NB4 (cell line): ENCODE measurements around the gene ADCY5.

ENCODE experiments used
- POLR2A ChIP-seq: IDR thresholded peaks from 2 replicates; pipeline ENCODE4 v1.6.1; 2011; ENCODE audit warnings: mild to moderate bottlenecking; ENCODE audit not compliant: insufficient read length; ENCODE audit errors: extremely low read depth
- TF ChIP-seq, protein P1 (sequence below): IDR thresholded peaks from one replicate; pipeline ENCODE4 v1.5.1; 2012; ENCODE audit warnings: low read depth, low read length

DNA sequence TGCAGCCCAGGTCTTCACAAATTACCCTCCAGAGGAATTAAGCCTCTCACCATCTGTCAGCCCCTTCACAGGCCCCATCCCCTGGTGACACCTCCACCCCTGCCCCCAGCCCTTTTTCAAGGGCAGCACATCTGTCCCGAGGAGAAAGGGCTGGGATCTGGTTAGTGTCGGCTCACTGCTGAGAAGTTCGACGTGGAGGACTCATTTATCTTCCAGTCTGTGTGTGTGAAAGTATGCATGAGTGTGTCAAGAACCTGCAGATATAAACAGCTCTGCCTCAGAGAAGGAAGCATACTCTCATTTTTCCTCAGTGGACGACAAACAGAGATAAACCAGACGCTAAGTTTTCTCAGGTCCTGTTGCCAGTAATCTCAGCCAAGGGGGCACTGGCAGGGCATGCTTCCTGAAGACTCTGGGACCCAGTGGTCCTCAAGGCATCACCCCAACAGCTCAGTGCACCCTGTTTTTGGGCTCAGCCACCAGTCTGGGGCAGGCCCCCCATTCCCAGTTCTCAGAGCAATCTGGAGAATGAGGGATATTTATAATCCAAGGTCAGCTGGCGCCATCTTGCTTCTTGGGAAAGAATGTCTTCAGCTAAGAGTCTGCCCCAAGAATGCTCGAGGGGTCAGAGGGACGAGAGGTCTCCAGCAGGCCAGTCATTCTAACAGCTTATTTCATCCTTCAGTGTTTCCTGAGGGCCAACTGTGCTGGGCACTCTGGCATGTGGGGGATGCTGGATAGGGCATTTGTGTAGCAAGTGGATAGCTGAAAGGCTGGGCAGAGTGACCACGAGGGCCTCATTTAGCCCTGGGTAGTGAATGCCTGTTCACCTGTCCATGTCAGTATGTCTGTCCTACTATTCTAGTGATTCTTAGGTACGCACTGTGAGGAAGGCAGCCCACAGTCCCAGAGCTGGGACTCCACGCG, 73.6 kb downstream of the ADCY5 start:
- TF ChIP-seq, protein P1, sequence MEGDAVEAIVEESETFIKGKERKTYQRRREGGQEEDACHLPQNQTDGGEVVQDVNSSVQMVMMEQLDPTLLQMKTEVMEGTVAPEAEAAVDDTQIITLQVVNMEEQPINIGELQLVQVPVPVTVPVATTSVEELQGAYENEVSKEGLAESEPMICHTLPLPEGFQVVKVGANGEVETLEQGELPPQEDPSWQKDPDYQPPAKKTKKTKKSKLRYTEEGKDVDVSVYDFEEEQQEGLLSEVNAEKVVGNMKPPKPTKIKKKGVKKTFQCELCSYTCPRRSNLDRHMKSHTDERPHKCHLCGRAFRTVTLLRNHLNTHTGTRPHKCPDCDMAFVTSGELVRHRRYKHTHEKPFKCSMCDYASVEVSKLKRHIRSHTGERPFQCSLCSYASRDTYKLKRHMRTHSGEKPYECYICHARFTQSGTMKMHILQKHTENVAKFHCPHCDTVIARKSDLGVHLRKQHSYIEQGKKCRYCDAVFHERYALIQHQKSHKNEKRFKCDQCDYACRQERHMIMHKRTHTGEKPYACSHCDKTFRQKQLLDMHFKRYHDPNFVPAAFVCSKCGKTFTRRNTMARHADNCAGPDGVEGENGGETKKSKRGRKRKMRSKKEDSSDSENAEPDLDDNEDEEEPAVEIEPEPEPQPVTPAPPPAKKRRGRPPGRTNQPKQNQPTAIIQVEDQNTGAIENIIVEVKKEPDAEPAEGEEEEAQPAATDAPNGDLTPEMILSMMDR, result no peak
- TF ChIP-seq POLR2A, result no peak
